GM21825 (cell line): ENCODE measurements around the gene TRAK1.
A peak's percentile ranks its signal among the peaks of the same experiment; 100 is the strongest.
"Not testable (repeated sequence)": the region's sequence is repeated elsewhere in the genome, so short reads cannot be mapped to it uniquely, and the experiment has no call there.

ENCODE experiments used
- ATAC-seq: cut with Tn5 transposase; IDR thresholded peaks from one replicate; pipeline ENCODE4 v1.9.1; 2021; ENCODE audit warnings: mild to moderate bottlenecking, moderate library complexity; ENCODE audit not compliant: unreplicated experiment

TRAK1 gene

GRCh38 chr3:42095540-42095939 is 4.4 kb downstream of the TRAK1 start:
- no peak for ATAC-seq

DNA sequence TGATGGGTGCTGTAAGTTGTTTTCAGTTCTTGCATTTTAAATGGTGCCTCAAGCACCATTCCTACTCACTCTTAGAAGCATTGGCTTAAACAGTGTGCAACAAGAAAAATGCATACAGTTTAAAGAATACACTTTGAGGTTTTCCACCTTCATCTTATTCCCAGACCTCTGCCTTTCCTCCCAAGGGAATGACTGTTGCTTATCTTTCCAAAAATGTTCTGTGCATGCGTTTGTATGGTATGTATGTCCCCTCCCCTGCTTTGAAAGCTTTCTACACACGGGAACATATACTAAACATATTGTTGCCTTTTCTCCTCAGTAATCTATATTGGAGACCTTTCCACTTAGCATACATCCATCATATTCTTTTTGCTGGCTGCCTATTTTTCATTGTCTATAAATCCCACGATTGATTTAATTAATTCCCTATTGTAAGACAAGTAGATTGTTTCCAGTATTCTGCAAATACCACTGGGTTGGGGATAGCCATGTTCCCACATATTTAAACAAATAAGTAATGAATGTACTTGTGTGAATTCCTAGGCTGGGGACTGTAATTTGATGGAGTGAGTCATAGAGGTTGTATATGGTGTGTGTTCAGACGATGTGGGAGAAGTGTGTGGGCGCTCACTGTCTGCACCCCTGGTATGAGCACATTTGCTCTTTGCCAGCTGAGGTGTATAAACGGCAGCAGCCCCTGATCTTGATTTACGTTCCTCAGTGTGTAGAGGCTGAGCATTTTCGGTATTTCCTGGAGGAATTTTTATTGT is 5.8 kb downstream of the TRAK1 start:
- ATAC-seq = no peak

- ATAC-seq = no peak
These were observed 6.4 kb downstream of the TRAK1 start for GRCh38 chr3:42097566-42097946.

- no peak for ATAC-seq
These were observed 7.0 kb downstream of the TRAK1 start for GRCh38 chr3:42098171-42098570.

DNA sequence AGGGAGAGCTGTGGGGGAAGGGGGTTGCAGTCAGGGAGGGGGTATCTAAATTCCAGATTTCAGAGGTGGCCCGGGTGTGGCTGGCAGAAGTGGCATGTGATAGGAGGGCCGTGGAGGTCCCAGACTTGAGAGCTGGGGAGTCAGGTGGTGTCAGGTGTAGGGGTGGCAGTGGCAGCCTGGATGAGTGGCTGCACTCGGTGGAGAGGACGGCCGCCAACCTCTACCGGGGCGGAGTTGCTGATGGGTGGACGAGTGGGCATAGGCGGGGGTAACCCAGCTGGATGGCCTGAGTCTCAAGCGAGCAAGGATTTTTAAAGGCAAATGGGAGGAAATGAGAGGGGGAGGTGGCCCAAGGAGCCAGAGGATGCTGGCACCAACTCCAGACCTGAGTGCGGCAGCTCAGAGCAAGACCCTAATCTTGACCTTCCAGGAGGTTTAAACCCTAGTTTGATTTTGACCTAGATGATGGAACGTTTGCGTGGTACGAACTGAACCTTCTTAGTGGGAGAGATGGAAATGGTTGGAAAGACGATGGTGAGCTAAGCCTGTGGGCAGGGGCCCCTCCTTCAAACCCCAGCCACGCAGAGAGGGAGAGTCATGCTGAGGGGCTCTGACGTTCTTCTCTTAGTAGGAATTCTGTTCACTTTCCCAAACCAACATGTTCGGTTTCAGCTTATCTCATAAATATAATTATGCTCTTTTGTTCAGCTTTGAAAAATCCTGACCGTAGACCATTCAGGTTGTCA is 8.0 kb downstream of the TRAK1 start:
- no peak for ATAC-seq

DNA sequence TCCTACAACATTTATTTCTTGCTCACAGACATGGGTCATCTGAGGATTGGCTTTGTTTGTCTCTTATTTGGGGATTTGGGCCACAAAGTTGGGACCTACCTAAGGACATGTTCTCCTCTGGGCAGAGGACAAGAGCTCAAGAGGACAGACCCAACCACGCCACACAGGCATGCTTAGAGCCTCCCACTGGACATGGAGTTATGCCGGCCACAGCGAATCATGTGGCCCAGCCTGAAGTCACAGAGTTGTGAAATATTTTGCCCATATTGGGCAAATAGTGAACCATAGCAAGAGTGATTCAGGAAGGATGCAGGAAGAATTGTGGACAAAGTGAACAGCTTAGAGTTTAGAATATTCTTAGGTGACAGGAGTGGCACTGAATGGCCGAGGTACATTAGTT is 9.9 kb downstream of the TRAK1 start:
- ATAC-seq = no peak

DNA sequence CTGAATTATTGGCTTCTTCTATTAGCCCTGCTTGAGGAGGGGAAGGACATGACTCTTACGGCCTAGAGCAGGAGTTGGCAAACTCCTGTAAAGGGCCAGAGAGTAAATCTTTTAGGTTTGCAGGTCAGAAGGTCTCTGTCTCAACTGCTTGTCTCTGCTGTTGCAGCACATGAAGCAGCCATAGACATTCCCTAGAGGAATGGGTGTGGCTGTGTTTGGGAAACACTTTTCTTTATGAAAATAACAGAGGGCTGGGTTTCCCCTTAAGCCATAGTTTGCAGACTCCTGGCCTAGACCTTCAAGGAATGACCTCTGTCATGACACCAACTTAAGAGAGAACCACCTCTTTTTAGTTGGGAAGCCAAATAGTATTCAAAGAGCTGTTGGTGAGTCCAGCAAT is 10.3 kb downstream of the TRAK1 start:
- no peak for ATAC-seq

GRCh38 chr3:42102571-42102970 is 11.4 kb downstream of the TRAK1 start:
- no peak for ATAC-seq

GRCh38 chr3:42103921-42104665 is 12.9 kb downstream of the TRAK1 start:
- ATAC-seq = not testable (repeated sequence)

DNA sequence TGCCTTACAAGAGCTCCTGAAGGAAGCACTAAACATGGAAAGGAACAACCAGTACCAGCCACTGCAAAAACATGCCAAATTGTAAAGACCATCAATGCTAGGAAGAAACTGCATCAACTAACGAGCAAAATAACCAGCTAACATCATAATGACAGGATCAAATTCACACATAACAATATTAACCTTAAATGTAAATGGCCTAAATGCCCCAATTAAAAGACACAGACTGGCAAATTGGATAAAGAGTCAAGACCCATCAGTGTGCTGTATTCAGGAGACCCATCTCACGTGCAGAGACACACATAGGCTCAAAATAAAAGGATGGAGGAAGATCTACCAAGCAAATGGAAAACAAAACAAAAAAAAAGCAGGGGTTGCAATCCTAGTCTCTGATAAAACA is 14.8 kb downstream of the TRAK1 start:
- not testable (repeated sequence) for ATAC-seq

DNA sequence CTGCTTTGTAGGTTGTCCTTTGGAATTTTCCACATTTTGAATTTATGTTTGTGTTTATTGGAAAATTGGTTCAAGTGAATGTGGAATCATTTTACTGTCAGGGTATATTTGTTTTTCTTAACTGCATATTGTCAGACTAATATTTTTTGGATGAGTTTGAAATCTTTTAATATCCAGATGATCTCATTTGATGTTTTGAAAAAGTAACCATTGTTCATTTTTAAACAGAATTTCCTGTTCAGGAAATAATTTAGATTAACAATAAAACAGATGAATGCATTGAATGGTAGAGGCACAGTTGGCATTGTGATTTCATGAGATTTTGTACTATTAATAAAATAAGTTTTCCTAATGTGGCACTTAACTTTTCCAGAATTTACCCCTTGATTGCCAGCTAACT is 15.5 kb downstream of the TRAK1 start:
- no peak for ATAC-seq

GRCh38 chr3:42110631-42111030 is 19.5 kb downstream of the TRAK1 start:
- no peak for ATAC-seq

GRCh38 chr3:42114130-42114725 is 23.1 kb downstream of the TRAK1 start:
- no peak for ATAC-seq

DNA sequence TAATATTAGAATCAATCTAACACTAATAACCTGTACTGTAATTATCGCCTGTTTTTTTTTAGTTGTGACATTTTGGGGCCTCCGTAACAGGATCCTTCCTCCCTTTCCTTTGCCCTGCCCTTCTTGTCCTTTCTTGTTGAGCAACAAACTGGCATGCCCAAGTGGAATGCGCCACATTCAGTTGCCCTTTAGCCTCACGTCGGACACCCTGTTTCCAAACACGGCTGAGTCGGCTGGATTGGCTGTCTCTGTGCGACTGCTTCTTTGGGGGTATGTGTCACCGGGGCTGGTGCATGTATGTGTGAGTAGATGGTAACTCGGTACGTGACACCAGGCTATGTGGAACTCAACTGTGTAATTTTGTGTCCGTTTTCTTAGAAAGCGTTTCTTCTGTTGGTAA is 24.1 kb downstream of the TRAK1 start:
- no peak for ATAC-seq

GRCh38 chr3:42115946-42116345 is 24.8 kb downstream of the TRAK1 start:
- no peak for ATAC-seq

DNA sequence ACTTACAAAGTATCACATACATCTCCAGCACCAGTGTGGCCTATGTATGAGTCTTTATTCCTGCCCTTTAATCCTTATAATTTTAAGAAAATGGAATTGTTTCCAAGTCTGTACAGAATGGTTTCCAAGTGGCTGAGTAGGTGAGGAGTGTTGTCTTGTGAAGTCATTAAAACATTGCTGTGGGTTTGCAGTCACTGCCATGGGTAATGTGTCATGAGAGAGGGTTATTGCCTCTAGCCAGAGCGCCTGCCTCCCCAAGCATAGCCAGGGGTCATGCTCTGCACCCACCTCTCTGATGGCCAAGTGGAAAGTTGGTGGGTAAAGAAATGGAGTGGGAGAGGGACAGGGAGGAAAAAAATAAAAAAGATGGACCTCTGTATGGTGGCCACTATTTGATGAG is 25.3 kb downstream of the TRAK1 start:
- ATAC-seq = no peak

DNA sequence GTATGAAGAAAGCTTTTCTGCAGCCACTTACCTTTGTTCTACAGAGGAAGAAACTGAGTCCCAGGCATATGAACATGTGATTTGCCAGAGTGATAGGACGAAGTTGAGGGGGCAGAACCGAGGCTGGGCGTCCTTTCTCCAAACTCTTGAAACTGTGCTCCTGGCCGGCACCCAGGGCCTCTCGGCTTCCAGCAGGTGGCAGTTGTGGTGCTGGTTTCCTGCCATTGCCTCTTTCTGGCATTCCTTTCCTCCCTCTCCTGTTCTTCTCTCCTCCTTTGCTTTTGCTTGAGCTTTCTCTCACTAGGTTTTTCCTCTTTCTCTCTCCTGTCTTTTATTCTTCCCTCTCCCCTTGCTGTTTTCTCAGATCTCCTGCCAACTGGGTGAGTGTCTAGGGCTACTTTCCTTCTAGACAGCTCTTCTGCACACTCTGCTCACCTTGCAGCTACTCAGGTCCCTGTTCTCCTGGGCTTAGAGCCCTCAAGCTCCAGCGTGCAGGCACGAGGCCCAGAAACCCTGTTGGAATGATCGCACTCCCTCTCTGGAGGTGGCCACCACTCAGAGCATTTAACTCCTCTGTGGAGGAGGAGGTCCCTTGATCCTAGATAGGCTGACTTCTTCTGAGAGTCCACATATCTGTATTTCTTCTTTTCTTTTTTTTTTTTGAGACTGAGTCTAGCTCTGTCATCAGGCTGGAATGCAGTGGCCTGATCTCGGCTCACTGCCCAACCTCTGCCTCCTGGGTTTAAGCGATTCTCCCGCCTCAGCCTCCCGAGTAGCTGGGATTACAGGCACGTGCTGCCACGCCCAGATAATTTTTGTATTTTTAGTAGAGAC is 26.2 kb downstream of the TRAK1 start:
- ATAC-seq = no peak

GRCh38 chr3:42118762-42119361 is 27.7 kb downstream of the TRAK1 start:
- ATAC-seq = peak; percentile 82

DNA sequence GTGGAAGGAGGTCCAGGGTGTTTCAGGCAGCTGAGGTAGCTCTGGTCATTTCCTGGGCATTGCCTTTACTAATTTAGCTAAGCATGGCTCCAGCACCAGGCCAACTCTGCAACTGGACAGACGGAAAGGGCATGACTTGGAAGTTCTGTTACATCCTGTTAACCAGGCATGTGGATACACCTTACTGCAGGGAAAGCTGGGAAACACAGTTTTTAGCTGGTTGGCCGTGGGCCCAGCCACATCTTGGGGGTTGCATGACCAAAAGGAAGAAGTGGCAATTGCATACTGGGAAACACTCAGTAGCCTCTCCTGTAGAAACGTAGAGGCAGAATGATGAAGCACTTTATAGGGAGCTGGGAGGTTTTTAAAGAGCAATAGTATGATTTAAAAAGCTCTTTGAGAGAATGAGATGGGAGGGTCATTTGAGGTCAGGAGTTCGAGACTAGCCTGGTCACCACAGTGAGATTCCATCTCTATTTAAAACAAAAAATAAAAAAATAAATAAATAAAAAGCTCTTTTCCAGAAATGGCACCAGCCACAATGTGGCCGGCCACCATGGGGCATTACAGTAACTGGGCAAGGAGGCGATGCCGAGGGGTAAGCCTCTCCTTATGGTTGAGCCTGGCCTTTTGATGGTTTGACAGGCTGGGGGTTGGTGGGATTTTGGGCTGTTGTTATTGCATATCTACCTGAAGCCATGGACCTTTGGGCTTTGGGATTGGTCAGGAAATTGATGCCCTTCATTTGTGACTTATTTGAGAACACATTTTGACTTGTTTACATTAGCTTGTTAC is 28.6 kb downstream of the TRAK1 start:
- no peak for ATAC-seq
